BJ (cell line): ENCODE measurements around the gene SEMA3B. TPM values are rescaled to one million over a fixed set of nuclear protein-coding genes. Genes with fewer than 3 reads are reported as not detected.
A peak's percentile ranks its signal among the peaks of the same experiment; 100 is the strongest.

Source experiments
- CTCF ChIA-PET: fragments of 350-600 bp; formaldehyde crosslinking; extraction: SDS; loops from one replicate; lab custom pipeline; 2021; ENCODE audit warnings: antibody characterized with exemption, inconsistent platforms; lab: Yijun Ruan, JAX
- POLR2A ChIA-PET: fragments of 300-600 bp; sonication (Branson Sonifier 250); formaldehyde crosslinking; extraction: SDS; loops from one replicate; lab custom pipeline; 2021; ENCODE audit warnings: antibody characterized with exemption; lab: Charles Lee
- DNase-seq: peaks from one replicate; pipeline ENCODE4 v3.0.0-alpha.2; 2011; ENCODE audit warnings: low read depth
- H3K27me3 ChIP-seq: 2 replicates; pipeline ENCODE4 v1.6.0; 2011; ENCODE audit warnings: low read length; ENCODE audit not compliant: control insufficient read depth, insufficient read depth
- H3K36me3 ChIP-seq: 2 replicates; pipeline ENCODE4 v1.5.1; 2011; ENCODE audit warnings: low read length; ENCODE audit not compliant: control insufficient read depth, insufficient read depth
- H3K4me3 ChIP-seq: 2 replicates; pipeline ENCODE4 v1.5.1; 2011; ENCODE audit warnings: low read depth, mild to moderate bottlenecking, control low read depth, low read length
- polyA plus RNA-seq: library from polyadenylated mRNA; depleted of rRNA; stranded (reverse); fragments of >200 nt; gene quantifications from 2 replicates; pipeline ENCODE4 v1.2.3, GENCODE V29; 2011
- TF ChIP-seq, protein P1 (sequence below): IDR thresholded peaks from 2 replicates; pipeline ENCODE4 v1.5.1; 2011; ENCODE audit warnings: low read depth, mild to moderate bottlenecking, control low read depth, inconsistent platforms, low read length, moderate library complexity; ENCODE audit not compliant: insufficient read depth

SEMA3B gene
- polyA plus RNA-seq, 1 experiment, result 59.0 TPM

DNA sequence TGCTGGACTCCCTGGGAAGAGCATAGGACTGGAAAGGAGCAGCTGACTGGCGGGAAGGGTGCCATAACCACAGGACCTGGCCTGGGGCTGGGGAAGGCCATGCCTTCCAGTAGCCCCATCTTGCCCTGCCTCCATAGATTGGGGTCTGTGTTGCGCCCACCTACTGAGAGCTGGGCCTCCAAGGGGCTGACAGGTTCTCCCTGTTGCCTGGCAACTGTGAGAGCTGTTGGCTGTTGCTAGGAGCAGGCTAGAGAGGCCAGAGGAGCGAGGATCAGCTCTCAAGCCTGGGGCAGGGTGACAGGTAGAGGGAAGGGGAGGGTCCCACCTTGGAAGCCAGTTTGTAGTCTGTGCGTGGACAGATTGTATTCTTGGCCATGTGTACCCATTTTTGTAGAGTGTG lies 35.8 kb upstream of the SEMA3B start:
- H3K36me3 ChIP-seq, result no peaks in the 10 kb centered on the region
- TF ChIP-seq, protein P1, sequence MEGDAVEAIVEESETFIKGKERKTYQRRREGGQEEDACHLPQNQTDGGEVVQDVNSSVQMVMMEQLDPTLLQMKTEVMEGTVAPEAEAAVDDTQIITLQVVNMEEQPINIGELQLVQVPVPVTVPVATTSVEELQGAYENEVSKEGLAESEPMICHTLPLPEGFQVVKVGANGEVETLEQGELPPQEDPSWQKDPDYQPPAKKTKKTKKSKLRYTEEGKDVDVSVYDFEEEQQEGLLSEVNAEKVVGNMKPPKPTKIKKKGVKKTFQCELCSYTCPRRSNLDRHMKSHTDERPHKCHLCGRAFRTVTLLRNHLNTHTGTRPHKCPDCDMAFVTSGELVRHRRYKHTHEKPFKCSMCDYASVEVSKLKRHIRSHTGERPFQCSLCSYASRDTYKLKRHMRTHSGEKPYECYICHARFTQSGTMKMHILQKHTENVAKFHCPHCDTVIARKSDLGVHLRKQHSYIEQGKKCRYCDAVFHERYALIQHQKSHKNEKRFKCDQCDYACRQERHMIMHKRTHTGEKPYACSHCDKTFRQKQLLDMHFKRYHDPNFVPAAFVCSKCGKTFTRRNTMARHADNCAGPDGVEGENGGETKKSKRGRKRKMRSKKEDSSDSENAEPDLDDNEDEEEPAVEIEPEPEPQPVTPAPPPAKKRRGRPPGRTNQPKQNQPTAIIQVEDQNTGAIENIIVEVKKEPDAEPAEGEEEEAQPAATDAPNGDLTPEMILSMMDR, result no peak
- DNase-seq, result no peak
- H3K4me3 ChIP-seq, result no peak overlapping the region
- ChIA-PET POLR2A (no interaction called here), CTCF (interaction anchor here (0.6 to 1.7 kb wide), 5 partner anchors 24 to 121 kb away, joined by 3 to 9 read pairs (median 8); no protein-coding TSS in a partner anchor)
- H3K27me3 ChIP-seq, result no peaks in the 10 kb centered on the region

DNA sequence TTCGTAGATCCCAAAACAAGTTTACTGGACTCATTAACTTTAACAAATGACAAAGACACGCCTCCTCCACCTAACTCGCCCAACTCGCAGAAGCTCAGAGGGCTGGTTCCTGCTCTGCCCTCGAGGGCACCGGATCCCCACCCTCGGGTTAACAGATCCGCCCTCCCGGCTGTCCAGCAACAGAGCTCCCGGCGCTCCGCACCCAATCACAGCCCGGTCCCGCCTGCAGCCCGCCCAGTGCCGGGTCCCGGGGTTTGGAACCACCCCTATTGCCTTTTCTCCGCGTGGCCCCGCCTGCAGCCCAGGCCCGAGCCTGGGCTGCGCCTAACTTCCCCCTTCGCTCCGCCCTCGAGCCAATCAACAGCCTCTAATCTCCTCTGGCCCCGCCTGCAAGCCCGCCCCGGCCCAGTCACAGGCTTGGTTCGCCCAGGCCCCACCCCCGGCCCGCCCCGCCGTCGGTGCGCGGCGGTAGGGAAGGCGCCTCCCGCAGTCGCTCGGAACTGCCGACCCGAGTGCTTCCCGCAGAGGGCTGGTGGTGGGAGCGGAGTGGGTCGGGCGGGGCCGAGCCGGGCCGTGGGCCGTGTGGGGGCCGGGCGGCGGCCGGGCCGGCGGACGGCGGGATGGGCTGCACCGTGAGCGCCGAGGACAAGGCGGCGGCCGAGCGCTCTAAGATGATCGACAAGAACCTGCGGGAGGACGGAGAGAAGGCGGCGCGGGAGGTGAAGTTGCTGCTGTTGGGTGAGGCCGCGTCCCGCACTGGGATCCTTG lies 33.0 kb upstream of the SEMA3B start, which contains the start of gene GNAI2:
TSS of gene GNAI2 (plus strand) at position 489 of the 768 bp plus-strand sequence. CDS start at position 621, 132 bp downstream.
- TF ChIP-seq, protein P1, result no peak
- H3K27me3 ChIP-seq, result no peaks in the 10 kb centered on the region
- H3K4me3 ChIP-seq, result peak within 1 kb of the TSS; percentile 76
- peaks cover 3% of the 10 kb centered on the region; the same call in 1 of the 2 replicates for H3K36me3 ChIP-seq
- CTCF ChIA-PET, result interaction anchor here (0.6 to 3.8 kb wide), 13 partner anchors 9 to 92 kb away, joined by 3 to 41 read pairs (median 4); partner anchors contain the start of gene TUSC2
- POLR2A ChIA-PET, result interaction anchor here (0.5 to 1.0 kb wide), 9 partner anchors 11 to 1479 kb away, joined by 3 to 7 read pairs (median 5); no protein-coding TSS in a partner anchor
- DNase-seq, result peak; percentile 93

DNA sequence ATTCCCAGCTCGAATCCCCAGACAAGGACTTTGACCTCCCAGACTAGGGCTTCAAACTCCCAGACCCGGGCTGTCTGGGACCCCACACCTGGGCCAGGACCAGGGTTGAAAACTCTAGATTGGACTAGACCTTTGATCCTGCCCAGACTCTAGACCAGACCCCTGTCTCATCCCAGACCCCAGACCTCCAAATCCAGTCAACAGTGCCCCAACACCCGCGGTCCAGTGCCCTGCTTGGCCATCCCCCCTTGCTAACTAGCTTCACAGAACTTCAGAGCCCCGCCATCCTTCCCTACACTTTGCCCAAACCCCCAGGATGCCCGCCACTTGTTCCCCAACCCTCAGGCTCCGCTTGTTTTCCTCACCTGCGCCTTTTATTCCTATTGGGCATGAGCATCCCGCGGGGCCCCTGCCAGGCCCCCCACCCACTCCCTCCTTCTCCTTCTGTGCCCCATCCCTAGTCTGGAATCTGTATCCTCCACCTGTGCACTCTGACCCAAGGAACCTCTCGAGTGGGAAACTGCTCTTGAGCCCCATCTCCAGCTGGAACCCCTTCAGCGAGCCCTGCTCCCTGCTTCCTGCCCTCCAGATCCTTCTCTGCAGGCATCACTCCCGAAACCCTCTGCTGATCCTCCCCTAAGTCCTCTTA lies 32.3 kb upstream of the SEMA3B start:
- H3K36me3 ChIP-seq, result peaks cover 8% of the 10 kb centered on the region
- ChIA-PET CTCF (interaction anchor here (1.2 to 3.8 kb wide), 6 partner anchors 10 to 111 kb away, joined by 3 to 41 read pairs (median 5); no protein-coding TSS in a partner anchor), POLR2A (no interaction called here)
- no peak for DNase-seq
- TF ChIP-seq, protein P1, result no peak
- no peaks in the 10 kb centered on the region for H3K27me3 ChIP-seq
- peak overlapping the region; percentile 76 for H3K4me3 ChIP-seq

DNA sequence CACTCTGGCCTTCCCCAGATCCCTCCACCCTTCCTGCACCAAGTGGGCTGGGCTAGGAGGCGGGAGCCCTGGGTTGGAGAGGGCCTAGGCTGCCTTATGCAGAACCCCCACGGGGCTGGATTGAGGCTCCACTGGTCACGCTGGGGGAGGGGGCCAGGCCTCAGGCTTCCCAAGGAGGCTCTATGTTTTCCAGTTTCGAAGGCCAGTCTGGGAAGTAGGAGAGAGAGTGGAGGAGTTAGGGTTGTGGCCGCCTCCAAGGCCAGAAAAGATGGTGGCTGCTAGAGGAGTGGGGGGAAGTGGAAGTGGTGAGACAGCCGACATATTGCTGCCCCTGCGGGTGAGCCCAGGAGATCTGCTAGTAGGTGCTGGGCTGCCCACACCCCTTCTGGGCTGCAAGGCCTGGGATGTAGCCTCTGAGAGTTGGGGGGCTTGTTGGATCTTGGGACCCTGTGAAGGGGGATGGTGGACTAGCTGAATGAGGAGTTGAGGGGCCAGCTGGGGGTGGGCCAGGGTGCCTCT lies 31.8 kb upstream of the SEMA3B start:
- no peak for DNase-seq
- TF ChIP-seq, protein P1, result no peak
- Histone ChIP-seq H3K4me3 (peak overlapping the region; percentile 76), H3K27me3 (no peaks in the 10 kb centered on the region), H3K36me3 (peaks cover 8% of the 10 kb centered on the region)
- CTCF ChIA-PET, result interaction anchor here (1.0 to 3.8 kb wide), 5 partner anchors 10 to 110 kb away, joined by 3 to 41 read pairs (median 8); no protein-coding TSS in a partner anchor
- POLR2A ChIA-PET, result no interaction called here
